ENCODE results near the gene GBA2.
A peak's percentile ranks its signal among the peaks of the same experiment; 100 is the strongest.

The GBA2 gene

DNA sequence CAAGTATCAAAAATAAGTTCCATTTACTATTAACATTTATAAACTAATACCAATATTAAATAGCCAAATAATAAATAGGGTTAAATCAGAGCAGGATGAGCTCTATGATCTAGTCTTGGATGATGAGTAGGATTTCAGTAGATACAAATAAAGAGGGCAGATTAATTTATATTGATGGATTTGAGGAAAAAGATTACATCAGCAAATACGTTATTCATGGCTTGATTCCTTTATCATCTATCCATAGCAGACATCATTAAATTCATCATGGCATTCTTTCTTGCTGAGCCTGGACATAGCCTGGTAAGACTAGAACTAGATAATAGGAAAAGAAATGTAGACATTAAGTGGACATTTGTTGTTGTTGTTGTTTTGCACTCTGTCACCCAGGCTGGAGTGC lies 18.4 kb upstream of the GBA2 start:
- H3K27ac ChIP-seq, result no peak overlapping the region
- DNase-seq (ENCODE audit: low read depth, low spot score), result no peak

DNA sequence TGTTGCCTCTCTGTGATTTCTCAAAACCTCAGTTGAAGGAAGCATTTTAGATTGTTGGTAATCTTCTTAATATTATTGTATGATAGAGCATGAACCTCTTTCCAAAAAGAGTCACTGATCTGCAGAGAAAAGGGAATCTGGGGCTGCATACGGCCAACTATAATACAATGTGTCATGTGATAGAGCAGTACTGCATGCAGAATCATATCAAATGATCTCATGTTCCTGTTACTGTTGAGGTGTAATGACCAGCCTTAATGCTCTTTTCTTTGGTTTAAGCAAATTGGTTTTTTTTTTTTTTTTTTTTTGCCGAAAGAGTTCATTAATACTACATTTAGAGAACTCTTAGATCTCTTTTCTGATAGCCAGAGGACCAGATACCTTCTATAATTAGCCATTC lies 18.0 kb upstream of the GBA2 start:
- DNase-seq (ENCODE audit: low read depth, low spot score), result no peak

GRCh38 chr9:35763803-35764202 lies 14.8 kb upstream of the GBA2 start:
- no peak overlapping the region for H3K27ac ChIP-seq
- no peak for DNase-seq (ENCODE audit: low read depth, low spot score)

More for the DNA sequence above, 18.0 kb upstream of the GBA2 start:
- no peak overlapping the region for H3K27ac ChIP-seq

DNA sequence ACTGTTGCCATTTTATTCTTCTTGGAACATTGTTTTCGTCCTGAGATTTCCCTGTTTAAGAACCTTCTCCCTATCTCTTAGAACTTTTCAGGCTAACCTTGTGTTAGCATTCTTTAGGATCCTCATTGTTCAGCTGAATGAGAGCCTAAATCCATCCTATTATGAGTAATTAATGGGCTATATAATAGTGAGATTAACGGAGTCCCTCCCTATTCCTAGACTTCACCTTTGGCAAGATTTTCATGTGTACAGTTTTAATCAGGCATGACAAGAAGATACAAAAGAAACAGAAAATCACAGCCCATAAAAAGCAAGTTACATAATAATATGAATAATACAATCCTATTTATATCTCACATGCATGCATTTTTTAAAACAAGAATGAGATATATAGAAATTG lies 14.2 kb upstream of the GBA2 start:
- H3K27ac ChIP-seq, result no peak overlapping the region
- no peak for DNase-seq (ENCODE audit: low read depth, low spot score)

- H3K27ac ChIP-seq, result no peak overlapping the region
- DNase-seq (ENCODE audit: low read depth, low spot score), result no peak
Observed at GRCh38 chr9:35760651-35761050, 11.6 kb upstream of the GBA2 start.

GRCh38 chr9:35759795-35760194 lies 10.8 kb upstream of the GBA2 start:
- no peak for DNase-seq (ENCODE audit: low read depth, low spot score)
- no peak overlapping the region for H3K27ac ChIP-seq

- no peak for DNase-seq (ENCODE audit: low read depth, low spot score)
- H3K27ac ChIP-seq, result peak overlapping the region; percentile 88
Observed at GRCh38 chr9:35758475-35759050, 9.5 kb upstream of the GBA2 start.

DNA sequence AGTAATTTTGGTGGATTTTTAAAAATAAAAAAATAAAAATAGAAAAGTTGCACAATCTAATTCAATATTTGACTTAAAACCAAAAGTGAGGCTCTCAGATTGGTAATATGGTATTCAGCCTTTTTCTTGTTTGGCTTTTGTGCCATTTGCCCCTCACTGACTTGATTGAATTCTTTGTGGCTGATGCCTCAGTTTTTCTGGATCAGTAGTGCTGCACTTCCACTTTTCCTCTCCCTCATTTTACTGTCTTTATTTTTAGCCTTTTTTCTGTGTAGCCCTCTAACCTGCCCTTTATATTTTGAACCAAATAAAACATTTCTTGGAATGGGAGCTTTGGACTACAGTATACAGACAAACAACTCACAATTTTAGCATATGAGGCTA lies 8.9 kb upstream of the GBA2 start:
- DNase-seq (ENCODE audit: low read depth, low spot score), result no peak
- peak overlapping the region; percentile 88 for H3K27ac ChIP-seq

- no peak for DNase-seq (ENCODE audit: low read depth, low spot score)
- H3K27ac ChIP-seq, result peak overlapping the region; percentile 88
Observed at GRCh38 chr9:35757226-35757891, 8.3 kb upstream of the GBA2 start.

DNA sequence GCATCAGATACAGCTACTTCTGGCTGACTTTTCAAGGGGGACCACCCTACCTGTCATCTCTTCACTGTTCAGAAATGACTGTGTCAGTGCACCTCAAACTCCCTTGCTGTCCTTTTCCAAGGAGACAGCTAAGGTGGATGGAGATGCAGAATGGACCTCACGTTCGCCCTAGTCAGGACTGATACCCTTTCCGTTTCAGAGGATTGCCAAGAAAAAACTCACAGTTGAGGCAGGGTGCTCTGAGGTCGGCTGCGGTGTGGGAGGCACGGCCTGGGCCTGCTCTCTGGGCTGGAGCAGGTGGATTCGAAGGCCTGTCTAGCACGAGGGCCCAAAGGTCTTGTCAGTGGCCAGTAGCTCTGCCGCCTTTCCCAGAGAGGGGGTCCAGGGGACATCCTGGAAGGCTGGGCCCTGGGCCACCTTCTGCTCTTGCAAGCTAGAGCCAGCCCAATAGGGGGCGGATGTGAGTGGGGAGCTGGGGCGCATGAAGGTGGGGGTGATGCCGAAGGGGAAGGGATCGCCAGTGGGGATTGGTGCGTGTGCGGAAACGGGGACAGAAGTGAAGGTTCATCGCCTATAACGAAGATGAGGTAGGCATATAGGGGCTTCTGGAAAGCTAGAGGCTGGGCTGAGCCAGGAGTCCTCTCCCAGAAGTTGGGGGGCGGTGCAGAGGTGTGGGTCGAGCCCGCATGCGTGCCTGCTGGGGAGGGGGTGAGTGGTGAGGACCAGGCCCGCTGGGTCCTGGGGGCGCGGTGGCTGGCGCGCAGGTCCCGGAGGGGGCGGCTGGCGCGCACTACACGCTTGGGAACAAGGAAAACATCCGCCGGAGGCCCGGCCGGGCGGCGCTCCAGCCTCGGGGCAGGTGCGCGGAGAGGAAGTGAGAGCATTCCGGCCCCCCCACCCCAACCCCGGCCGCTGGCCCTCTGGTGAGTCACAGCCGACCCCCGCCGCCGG lies 7.5 kb upstream of the GBA2 start:
- no peak for DNase-seq (ENCODE audit: low read depth, low spot score)
- peak overlapping the region; percentile 88 for H3K27ac ChIP-seq

- no peak overlapping the region for H3K27ac ChIP-seq
- DNase-seq (ENCODE audit: low read depth, low spot score), result no peak
Observed at GRCh38 chr9:35755071-35755470, 6.0 kb upstream of the GBA2 start.

DNA sequence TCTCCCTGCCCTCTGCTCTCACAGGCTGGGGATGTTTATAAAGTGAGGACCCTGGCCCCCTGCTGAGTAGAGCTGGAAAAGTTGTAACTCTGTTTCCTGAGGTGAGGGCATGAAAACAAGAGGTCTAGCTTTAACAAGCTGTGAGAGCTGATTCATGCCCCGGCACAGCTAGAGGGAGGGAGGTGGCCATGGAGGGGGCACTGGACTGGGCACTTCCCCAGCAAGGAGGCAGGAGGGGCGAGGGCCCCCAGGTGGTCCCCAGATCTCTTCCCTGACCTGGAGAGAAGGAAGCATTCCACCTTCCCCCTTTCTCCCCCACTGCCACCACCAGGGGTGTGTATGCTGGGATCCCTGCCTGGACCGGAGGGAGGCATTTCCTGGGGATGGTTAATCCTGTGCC lies 5.2 kb upstream of the GBA2 start, which contains the start of gene MSMP:
TSS of gene MSMP (minus strand) at position 13 of the 400 bp plus-strand sequence. CDS start 147 bp downstream, outside the sequence.
- no peak for DNase-seq (ENCODE audit: low read depth, low spot score)
- H3K27ac ChIP-seq, result no peak within 1 kb of the TSS

- no peak for DNase-seq (ENCODE audit: low read depth, low spot score)
- H3K27ac ChIP-seq, result no peak overlapping the region
Observed at GRCh38 chr9:35753466-35753865, 4.4 kb upstream of the GBA2 start.

GRCh38 chr9:35750256-35750531 lies 1.2 kb upstream of the GBA2 start:
- H3K27ac ChIP-seq, result peak overlapping the region; percentile 87
- DNase-seq (ENCODE audit: low read depth, low spot score), result no peak

GRCh38 chr9:35749515-35750255 lies 657 bp upstream of the GBA2 start:
- DNase-seq (ENCODE audit: low read depth, low spot score), result no peak

GRCh38 chr9:35748242-35748857 lies 678 bp downstream of the GBA2 start:
- DNase-seq (ENCODE audit: low read depth, low spot score), result no peak
- H3K27ac ChIP-seq, result peak overlapping the region; percentile 87

More at GRCh38 chr9:35749515-35750255, 657 bp upstream of the GBA2 start:
- peak overlapping the region; percentile 87 for H3K27ac ChIP-seq

GRCh38 chr9:35746583-35746982 lies 2.4 kb downstream of the GBA2 start:
- peak overlapping the region; percentile 87 for H3K27ac ChIP-seq
- DNase-seq (ENCODE audit: low read depth, low spot score), result no peak

DNA sequence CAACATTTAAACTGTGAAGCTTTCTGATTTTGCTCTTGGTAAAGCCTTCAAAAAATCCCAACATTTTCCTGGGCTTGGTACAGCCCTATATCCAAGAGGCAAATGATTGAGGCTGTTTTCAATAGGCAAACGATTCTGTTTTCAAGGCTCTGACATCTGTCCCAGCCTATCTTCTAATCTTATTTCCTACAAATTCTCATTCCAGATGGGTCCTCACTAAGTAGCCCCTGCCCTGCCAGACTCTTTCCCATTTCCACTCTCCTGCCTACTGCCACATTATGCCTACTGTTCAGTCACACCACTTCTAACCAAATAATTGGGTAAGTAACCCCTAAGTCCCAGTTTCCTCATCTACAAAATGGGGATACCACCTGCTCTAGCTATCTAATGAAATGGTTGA lies 3.5 kb downstream of the GBA2 start:
- no peak overlapping the region for H3K27ac ChIP-seq
- DNase-seq (ENCODE audit: low read depth, low spot score), result no peak

GRCh38 chr9:35743880-35744518 lies 5.0 kb downstream of the GBA2 start:
- DNase-seq (ENCODE audit: low read depth, low spot score), result no peak
- no peak overlapping the region for H3K27ac ChIP-seq

GRCh38 chr9:35743452-35743851 lies 5.6 kb downstream of the GBA2 start:
- DNase-seq (ENCODE audit: low read depth, low spot score), result no peak
- H3K27ac ChIP-seq, result no peak overlapping the region
